IMR-90 (cell line): Measurements from ENCODE around the gene MMEL1.

Experiments
- CEBPB ChIP-seq: IDR thresholded peaks from 2 replicates; pipeline ENCODE4 v1.6.1; 2012; ENCODE audit warnings: low read depth, low read length, improper control_type of control experiment
- CTCF ChIP-seq: conservative IDR thresholded peaks from 2 replicates; pipeline ENCODE4 v1.5.1; 2012; ENCODE audit warnings: mild to moderate bottlenecking, low read depth, low read length, improper control_type of control experiment
- MAFK ChIP-seq: IDR thresholded peaks from 2 replicates; pipeline ENCODE4 v1.6.1; 2012; ENCODE audit warnings: low read depth, low read length, improper control_type of control experiment
- POLR2A ChIP-seq: IDR thresholded peaks from 2 replicates; pipeline ENCODE4 v1.6.1; 2012; ENCODE audit warnings: mild to moderate bottlenecking, low read depth, low read length

GRCh38 chr1:2611621-2612437 lies 21.0 kb downstream of the MMEL1 start:
- TF ChIP-seq MAFK (no peak), CTCF (no peak), POLR2A (no peak), CEBPB (no peak)
